SIG-M5 (cell line): ENCODE measurements around the gene NUDT10.
"Not testable (repeated sequence)": the region's sequence is repeated elsewhere in the genome, so short reads cannot be mapped to it uniquely, and the experiment has no call there.

Source experiments
- DNase-seq: peaks from one replicate; lab custom pipeline; 2025; lab: John Stamatoyannopoulos, UW

NUDT10 gene

GRCh38 chrX:51332188-51332942, at the start of gene NUDT10:
TSS of gene NUDT10 (plus strand) at chrX:51332822. CDS start at chrX:51332966, 144 bp downstream.
- DNase-seq = no peak

- DNase-seq = no peak
Observed at GRCh38 chrX:51292421-51292820, 40.2 kb upstream of the NUDT10 start.

GRCh38 chrX:51296138-51296537, 36.5 kb upstream of the NUDT10 start:
- DNase-seq = no peak

- no peak for DNase-seq
Observed at GRCh38 chrX:51316271-51316670, 16.4 kb upstream of the NUDT10 start.

- not testable (repeated sequence) for DNase-seq
Observed at GRCh38 chrX:51332943-51333785, 542 bp downstream of the NUDT10 start.

GRCh38 chrX:51334276-51334675, 1.7 kb downstream of the NUDT10 start:
- DNase-seq = no peak

GRCh38 chrX:51336584-51336983, 4.0 kb downstream of the NUDT10 start:
- DNase-seq = no peak

- no peak for DNase-seq
Observed at GRCh38 chrX:51361251-51361650, 28.6 kb downstream of the NUDT10 start.

- DNase-seq = no peak
Observed at GRCh38 chrX:51376672-51377071, 44.0 kb downstream of the NUDT10 start.
